T47D (cell line): Measurements from ENCODE around the gene TSHZ2.

Source experiments
- DNase-seq, 2 experiments: peaks; one replicate each; pipeline versions ENCODE4 v3.0.0 to v3.0.0-alpha.2; 2011 to 2012; ENCODE audit warnings: low read depth in 1 of 2, low spot score in 1 of 2
- JUND ChIP-seq: IDR thresholded peaks from 2 replicates; pipeline ENCODE4 v1.6.1; 2012; ENCODE audit warnings: low read depth
- in situ Hi-C: cut with HindIII; loops from 2 replicates; pipeline ENCODE4 v1.10.0; 2016; ENCODE audit warnings: low sequenced_read_pairs, low pct_unique_long_range_greater_than_20kb

Gene TSHZ2

GRCh38 chr20:53265304-53265875 lies 293.2 kb downstream of the TSHZ2 start:
- no peak for DNase-seq
- no peak for TF ChIP-seq JUND
- in situ Hi-C loops = no loop called here

- DNase-seq = no peak
- no peak for TF ChIP-seq JUND
- in situ Hi-C loops = no loop called here
Observed at GRCh38 chr20:53269380-53269779, 297.2 kb downstream of the TSHZ2 start.

- DNase-seq = no peak
- in situ Hi-C loops = no loop called here
- TF ChIP-seq JUND = no peak
Observed at GRCh38 chr20:53270792-53271375, 298.7 kb downstream of the TSHZ2 start.

- no peak for TF ChIP-seq JUND
- no peak for DNase-seq
- in situ Hi-C loops = no loop called here
Observed at GRCh38 chr20:53274365-53274764, 302.2 kb downstream of the TSHZ2 start.

GRCh38 chr20:53274807-53275206 lies 302.6 kb downstream of the TSHZ2 start:
- no peak for DNase-seq
- in situ Hi-C loops = no loop called here
- TF ChIP-seq JUND = no peak

GRCh38 chr20:53276143-53276542 lies 304.0 kb downstream of the TSHZ2 start:
- TF ChIP-seq JUND = no peak
- in situ Hi-C loops = no loop called here
- peak in 1 of 2 experiments; percentile 42 for DNase-seq

- no peak for DNase-seq
- no peak for TF ChIP-seq JUND
- in situ Hi-C loops = no loop called here
Observed at GRCh38 chr20:53278555-53278954, 306.4 kb downstream of the TSHZ2 start.

- no peak for DNase-seq
- TF ChIP-seq JUND = no peak
- in situ Hi-C loops = no loop called here
Observed at GRCh38 chr20:53279735-53280134, 307.6 kb downstream of the TSHZ2 start.

GRCh38 chr20:53281557-53282117 lies 309.5 kb downstream of the TSHZ2 start:
- in situ Hi-C loops = no loop called here
- no peak for TF ChIP-seq JUND
- no peak for DNase-seq

- in situ Hi-C loops = no loop called here
- no peak for DNase-seq
- TF ChIP-seq JUND = no peak
Observed at GRCh38 chr20:53282217-53282955, 310.2 kb downstream of the TSHZ2 start.

- in situ Hi-C loops = no loop called here
- no peak for DNase-seq
- TF ChIP-seq JUND = no peak
Observed at GRCh38 chr20:53283011-53283410, 310.9 kb downstream of the TSHZ2 start.

- in situ Hi-C loops = no loop called here
- DNase-seq = no peak
- no peak for TF ChIP-seq JUND
Observed at GRCh38 chr20:53283597-53283996, 311.4 kb downstream of the TSHZ2 start.

- in situ Hi-C loops = no loop called here
- no peak for DNase-seq
- TF ChIP-seq JUND = no peak
Observed at GRCh38 chr20:53284256-53284655, 312.1 kb downstream of the TSHZ2 start.
